Upper lobe of left lung (tissue), 4 donors: ENCODE results near the gene HNF1A.

Experiments used
- EP300 ChIP-seq, 4 donors: sonication (generic); formaldehyde crosslinking; IDR thresholded peaks; one replicate each; pipeline ENCODE4 v1.5.1; 2017; ENCODE audit warnings: antibody characterized with exemption in 4 of 4, control low read depth in 2 of 4
- POLR2A ChIP-seq, 4 donors: fragments of 450-650 bp; IDR thresholded peaks; one replicate each; pipeline ENCODE4 v1.5.1; 2016 to 2017; ENCODE audit warnings: antibody characterized with exemption in 4 of 4, mild to moderate bottlenecking in 2 of 4
- POLR2AphosphoS5 ChIP-seq, 2 donors: sonication (generic); formaldehyde crosslinking; IDR thresholded peaks; one replicate each; pipeline ENCODE4 v1.5.1; 2017; ENCODE audit warnings: antibody characterized with exemption in 2 of 2
- TF ChIP-seq, protein P1 (sequence below), 6 experiments: fragments of 450-650 bp in 4 of 6; fragments of 200-600 bp in 2 of 6; sonication (generic) in 2 of 6; IDR thresholded peaks; one replicate each; pipeline ENCODE4 v1.5.1; 2016 to 2019; ENCODE audit warnings: antibody characterized with exemption in 6 of 6

DNA sequence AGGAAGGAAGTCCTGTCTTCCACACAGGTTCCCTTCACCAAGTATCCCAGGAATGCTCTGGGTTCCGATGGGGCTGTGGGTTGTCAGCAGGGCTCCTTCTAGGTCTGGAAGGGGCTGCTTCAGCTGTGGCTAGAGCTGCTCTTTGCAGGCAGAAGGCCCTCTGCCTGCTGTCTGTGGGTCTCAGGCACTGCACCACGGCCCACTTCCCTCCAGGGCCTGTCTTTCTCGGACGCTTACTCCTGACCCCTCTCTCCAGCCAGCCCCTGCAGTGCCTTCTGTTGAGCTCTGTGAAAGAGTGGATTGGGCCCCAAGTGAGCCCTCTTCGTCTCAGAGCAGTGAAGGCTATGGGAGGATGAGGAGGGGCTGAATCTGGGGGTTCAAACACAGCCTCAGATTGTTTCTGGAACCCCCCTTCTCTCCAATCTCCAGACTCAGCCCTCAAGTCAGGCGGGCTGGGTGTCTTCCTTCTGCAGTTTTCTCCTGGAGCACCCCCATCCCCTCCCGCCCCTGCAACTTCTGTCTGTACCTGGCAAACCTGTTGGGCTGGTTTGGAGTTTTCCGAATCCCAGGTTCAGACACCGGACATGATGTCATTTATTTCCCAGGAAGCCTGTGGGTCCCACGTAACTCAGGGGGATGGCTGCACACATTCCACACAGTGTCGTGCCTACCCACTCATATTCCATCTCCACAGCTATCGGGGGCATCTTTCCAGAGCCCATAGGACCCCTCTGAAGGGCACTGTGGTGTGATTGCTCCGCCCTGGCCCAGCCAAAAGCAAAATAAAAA is 49.3 kb upstream of the HNF1A start:
- TF ChIP-seq POLR2A (IDR thresholded peaks at IDR 0.05): no peak
- TF ChIP-seq, protein P1, sequence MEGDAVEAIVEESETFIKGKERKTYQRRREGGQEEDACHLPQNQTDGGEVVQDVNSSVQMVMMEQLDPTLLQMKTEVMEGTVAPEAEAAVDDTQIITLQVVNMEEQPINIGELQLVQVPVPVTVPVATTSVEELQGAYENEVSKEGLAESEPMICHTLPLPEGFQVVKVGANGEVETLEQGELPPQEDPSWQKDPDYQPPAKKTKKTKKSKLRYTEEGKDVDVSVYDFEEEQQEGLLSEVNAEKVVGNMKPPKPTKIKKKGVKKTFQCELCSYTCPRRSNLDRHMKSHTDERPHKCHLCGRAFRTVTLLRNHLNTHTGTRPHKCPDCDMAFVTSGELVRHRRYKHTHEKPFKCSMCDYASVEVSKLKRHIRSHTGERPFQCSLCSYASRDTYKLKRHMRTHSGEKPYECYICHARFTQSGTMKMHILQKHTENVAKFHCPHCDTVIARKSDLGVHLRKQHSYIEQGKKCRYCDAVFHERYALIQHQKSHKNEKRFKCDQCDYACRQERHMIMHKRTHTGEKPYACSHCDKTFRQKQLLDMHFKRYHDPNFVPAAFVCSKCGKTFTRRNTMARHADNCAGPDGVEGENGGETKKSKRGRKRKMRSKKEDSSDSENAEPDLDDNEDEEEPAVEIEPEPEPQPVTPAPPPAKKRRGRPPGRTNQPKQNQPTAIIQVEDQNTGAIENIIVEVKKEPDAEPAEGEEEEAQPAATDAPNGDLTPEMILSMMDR (IDR thresholded peaks at IDR 0.05): no peak
- no peak for TF ChIP-seq POLR2AphosphoS5 (IDR thresholded peaks at IDR 0.05)
- no peak for TF ChIP-seq EP300 (IDR thresholded peaks at IDR 0.05)
